C1 segment of cervical spinal cord (tissue), 14 donors: ENCODE measurements around the gene NLRP9.

Experiments
- DNase-seq, 14 donors: peaks; one replicate each; lab custom pipeline; 2025; lab: John Stamatoyannopoulos, UW

NLRP9 gene

DNA sequence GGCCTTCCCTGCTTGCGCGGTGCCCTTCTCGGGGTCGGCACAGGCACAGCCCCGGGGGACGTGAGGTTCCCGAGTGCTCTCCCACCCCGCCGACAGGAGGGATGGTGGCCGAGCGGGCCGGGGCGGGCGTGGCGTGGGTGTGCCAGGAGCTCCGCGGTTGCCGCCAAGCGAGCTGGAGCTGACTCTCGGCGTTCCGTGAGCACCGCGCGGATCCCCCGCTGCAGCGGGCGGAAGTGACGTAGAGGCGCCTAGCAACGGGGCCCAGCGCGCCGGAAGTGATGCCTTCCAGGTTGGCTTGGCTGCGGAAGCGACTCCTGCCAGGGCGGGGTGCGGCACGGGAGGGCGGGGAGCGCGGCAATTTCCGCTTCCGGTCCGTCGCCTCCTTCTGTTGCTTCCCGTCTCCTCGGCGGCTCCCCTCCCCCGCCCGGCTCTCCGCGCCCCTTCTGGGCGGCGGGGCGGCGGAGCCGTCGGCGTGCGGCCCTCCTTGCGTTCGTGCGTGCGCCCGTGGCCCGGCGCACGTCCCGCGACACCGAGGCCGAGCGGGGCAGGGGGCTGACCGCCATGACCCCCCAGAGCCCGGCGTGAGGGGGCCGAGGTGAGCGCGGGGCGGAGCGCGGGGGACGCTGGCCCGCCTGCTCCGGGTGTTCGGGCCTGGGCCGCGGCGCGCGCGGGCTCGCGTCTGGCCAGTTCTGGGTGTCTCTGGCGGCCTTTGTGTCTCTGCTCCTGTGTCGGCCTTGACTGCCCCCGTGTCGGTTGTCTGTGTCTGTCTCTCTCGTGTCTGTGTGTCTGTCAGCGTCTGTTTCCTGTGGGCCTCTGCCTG is 63.2 kb downstream of the NLRP9 start, which contains the start of gene EPN1:
TSS of gene EPN1 (plus strand) at position 386 of the 820 bp plus-strand sequence. CDS start 3,402 bp downstream, outside the sequence.
- peak; percentile 51 to 95 (median 90) for DNase-seq

DNA sequence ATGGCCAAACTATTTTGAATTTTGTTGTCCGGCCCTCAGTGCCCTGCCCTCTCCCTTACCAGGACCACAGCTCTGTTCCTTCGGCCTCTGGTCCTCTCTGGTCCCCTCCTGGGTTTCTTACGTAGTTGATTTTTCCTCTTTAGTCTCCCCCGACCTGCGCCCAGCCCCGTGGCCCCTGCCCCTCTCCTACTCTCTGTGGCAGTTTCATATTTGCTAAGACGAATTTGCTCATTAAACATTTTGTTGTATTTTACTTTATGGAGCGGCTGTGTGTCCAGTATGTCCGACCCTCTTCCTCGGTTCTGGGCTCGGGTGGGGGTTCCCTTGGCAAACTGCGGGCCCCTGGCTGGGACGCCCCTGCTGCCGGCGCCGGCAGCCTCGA is 63.8 kb downstream of the NLRP9 start:
- no peak for DNase-seq

DNA sequence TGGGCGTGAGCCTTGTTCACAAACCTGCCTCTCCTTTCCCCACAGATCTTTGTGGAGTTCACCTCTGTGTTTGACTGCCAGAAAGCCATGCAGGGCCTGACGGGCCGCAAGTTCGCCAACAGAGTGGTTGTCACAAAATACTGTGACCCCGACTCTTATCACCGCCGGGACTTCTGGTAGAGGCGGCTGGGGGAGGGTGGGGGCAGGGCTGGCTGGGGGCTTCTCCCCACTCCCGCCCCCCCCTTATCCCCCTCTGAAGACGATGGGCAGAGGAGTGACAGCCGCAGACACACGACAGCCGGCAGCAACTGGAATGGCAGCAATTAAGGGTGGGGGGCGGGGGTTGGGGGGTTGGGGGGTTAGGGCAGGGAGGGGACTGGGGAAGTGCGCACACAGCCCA is 64.3 kb downstream of the NLRP9 start:
- DNase-seq: no peak

DNA sequence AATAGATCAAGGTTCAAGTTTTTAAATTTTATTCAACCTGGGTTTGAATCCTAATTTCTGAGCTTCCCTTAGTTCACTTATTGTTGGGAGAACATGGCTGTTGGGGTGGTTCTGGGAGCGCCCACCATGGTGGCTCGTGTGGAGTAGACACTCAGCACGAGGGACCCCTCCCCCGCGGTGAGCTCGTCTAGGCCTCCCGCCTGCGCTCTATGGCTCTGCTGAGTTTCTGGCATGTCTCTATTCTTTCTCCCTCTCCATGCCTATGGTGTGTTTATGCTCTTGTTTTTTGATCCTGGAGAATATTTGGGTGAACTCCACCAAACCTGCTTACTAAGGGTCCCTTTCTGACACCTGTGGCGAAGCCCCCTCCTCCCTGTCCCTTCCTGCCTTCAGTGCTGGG is 64.7 kb downstream of the NLRP9 start:
- DNase-seq: no peak

DNA sequence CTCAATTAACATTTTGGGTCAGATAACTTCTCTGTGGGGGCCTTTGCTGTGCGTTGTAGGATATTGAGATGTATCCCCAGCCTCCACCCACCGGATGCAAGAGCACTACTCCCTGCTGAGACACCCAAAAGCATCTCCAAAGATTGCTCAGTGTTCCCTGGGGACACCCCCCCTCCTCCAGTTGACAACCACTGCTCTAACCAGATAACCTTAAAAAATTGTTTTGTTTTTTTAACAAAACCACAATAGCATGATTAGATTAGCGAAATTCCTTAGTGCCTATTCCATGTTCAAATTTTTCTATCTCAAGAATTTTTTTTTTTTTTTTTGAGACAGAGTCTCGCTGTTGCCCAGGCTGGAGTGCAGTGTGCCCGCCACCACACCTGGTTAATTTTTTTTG is 65.8 kb downstream of the NLRP9 start:
- no peak for DNase-seq

DNA sequence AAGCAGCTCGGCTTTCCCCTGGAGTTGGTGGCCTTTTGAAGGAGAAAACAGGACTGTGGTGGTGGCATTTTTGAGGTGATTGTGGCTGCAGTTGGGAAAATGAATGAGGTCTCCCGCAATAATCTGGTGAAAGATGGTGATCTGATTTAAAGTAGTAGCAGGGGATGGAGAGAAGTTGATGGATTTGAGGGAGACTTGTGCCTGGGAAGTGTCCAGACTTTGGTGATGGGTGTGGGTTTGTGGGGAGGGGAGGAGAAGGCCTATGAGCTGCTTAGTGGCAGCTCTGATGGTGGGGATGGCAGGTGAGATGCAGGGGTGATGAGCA is 67.2 kb downstream of the NLRP9 start:
- no peak for DNase-seq

DNA sequence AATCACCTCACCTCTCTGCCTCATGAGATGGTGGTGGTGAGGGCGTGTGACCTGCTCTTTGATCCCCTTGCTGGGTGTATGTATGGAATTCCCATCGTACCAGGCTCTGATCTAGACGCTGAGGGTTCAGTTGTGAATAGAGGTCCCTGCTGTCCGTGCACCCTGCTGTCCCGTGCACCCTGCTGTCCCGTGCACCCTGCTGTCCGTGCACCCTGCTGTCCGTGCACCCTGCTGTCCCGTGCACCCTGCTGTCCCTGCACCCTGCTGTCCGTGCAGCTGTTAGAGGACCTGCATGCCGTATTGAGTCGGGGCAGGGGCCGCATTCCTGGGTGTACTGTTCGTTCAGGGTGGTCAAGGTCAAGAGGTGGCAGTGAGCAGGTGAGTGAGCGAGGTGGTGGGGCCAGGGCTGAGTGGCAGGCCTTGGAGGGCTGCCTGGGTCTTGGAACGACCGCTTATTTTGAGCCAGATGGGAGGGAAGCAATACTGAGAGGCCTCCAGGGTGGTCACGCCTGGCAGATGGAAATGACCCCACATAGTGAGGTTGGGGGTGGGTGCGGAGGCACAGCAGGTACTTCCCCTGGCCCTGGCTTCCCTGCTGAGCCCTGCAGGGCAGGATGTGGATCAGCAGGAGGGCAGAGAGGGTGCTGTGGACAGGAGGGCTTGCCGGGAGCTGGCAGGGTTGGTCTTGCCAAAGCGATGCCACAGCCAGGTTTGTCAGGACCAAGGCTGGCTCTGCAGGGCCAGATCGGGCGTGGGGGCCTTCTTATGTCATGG is 67.7 kb downstream of the NLRP9 start:
- peak in 8 of 14 donors; percentile 2 to 46 (median 12) for DNase-seq

DNA sequence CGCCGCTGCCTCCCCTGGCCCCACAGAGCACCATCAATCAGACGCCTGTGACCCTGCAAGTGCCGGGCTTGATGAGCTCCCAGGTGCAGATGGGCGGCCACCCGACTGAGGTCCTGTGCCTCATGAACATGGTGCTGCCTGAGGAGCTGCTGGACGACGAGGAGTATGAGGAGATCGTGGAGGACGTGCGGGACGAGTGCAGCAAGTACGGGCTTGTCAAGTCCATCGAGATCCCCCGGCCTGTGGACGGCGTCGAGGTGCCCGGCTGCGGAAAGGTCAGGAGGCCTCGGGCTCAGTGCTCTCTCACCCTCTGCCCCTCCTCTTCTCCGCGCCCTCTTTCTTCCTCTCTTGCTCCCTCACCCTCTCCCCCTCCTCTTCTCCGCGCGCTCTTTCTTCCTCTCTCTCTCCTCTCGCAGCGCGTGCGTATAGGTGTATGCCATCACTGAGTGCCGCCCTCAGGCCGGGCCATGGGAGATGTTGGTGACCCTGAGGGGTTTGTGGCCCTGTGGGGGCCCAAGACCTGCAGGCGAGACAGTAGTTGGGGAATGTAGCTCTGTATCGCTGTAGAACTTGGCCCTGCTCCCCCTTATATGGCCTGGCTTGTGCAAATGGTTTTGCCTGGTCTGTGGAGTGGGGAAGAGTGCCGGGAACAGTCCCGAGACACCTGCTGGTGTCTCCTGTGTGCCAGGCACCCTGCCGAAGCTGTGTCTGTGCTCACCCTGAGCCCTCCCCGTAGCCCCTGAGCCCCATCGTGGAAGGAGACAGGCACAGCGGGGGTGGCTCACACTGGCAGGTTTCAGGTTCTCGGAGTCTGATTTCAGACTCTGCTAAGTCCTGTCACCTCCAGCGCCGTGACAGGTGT is 68.6 kb downstream of the NLRP9 start:
- no peak for DNase-seq

DNA sequence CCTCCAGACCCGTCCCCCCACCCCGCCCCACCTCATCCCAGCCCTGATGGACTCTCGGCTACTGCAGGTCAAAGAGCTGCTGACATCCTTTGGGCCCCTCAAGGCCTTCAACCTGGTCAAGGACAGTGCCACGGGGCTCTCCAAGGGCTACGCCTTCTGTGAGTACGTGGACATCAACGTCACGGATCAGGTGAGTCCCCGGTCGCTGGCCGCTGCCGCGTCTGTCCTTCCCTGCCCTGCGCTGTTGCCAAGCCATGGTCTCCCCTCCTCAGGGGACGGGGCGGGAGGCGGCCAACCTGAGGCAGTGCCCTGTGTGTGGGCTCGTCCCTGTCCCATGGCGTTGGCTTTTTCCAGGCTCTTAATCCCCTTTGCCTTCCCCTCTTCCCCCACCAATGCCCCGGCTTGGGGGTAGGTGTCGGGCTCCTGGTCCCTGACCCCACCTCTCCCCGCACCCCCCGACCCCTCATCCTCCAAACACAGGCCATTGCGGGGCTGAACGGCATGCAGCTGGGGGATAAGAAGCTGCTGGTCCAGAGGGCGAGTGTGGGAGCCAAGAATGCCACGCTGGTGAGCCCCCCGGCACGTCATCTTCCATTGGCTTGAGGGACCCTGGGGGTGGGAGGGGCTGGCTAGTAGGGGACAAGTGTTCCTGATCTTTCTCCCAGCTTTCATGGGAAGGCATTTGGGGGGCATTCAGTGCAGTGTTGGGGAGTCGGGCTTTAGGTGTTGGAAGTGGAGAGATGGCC is 69.4 kb downstream of the NLRP9 start:
- no peak for DNase-seq

DNA sequence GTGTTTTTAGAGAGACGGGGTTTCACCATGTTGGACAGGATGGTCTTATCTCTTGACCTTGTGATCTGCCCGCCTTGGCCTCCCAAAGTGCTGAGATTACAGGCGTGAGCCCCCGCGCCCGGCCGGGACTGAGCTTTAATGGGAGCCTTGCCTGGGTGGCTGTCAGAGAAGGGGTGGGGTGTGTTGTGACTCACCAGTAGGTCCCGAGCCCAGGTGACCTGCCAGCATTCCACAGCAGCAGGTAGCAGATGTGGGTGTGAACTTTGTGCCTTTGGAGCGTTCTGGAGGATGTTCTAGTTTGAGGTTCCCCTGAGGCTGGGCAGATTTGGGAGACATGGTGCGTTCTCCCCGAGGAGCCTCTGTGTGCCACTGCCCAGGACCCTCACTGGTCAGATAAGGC is 70.2 kb downstream of the NLRP9 start:
- DNase-seq: no peak

DNA sequence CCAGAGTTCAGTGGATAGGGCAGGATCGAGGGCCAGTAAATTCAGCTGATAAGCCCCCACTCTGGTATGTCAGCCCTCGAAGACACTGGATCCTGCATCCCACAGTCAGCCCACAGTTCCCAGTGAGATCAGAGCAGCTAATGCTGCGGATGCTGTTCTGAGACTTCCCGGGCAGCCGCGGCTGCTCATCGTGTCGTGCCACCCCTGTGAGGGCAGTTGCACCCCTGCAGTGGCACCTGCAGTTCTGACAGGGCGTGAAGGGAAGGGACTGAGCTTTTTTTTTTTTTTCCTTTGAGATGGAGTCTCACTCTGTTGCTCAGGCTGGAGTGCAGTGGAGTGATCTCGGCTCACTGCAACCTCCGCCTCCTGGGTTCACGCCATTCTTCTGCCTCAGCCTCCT is 70.7 kb downstream of the NLRP9 start:
- no peak for DNase-seq

DNA sequence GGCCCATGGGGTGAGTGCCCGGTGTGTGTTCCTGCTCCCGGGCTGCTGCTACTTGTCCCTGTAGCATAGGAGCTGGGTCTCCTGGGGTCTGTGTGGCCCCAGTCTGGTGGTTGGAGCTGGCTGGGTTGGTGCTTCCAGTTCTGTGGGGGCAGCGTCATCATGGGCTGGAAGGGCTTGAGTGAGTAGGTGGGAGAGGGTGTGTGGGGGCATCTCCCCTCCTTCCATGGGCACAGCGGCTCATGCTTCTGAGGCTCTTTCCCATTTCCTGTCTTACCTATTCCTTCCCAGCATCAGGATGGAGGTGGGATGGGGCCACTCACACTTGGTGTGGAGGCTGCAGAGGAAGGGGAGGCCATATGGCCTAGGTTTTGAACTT is 71.2 kb downstream of the NLRP9 start:
- DNase-seq: no peak

DNA sequence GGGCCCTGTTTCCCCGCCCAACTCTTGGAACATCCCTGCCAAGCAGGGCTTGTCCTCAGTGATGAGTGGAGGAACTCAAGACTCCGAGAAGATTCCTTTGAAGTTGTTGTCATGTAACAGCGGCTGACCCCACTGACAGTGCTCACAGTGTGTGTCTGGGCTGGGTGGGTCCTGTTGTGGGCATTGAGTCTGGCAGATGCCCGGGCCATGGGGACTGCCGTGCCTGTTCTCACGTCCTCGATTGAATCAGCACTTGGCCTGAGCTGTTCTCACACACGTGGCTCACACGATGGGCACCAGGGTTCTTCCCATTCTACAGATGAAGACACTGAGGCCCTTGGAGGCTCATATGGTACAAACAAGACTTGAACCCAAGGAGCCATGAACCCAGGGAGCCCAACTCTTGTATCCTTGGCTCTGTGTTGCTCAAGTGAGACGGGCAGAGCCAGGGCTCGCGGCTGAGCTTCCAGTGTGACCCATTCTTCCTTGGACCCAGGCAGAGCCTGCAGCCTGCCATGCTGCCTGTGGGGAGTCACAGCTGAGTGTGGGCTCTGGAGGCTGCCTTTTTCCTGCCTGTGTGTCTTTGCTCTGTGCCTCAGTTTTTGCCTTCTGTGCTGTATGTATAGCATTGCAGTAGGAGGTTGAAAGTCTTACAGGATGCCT is 71.7 kb downstream of the NLRP9 start:
- no peak for DNase-seq

DNA sequence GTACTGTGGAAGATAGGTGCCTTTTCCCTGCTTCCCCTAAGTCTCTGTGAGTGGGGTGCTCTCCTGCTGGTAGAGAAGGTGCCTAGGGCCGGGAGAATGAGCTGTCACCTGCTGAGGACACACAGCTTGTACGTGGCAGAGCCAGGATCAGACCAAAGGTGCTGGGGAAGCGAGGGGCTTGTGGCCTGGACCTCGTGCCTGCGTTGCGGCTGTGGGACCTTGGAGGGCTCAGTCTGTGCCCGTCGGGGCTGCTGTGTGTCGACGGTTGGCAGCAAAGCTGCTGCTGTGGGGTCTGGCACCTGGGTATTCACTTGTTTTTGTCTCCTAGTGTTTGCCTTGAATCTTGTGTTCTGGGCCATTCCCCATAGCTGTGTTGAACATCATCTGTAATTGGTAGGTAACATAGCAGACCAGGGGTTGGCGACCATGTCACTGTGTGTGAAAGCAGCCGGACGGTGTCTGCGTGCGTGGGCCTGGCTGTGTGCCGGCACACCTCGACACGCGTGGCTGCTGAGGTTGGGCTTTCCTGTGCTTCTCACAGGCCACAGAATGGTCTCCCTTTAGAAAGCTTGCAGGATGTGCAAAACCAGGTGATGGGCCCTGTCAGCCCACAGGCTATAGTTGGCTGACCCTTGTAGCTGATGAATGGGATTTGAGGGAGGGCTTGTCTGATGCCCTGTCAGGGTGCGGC is 74.2 kb downstream of the NLRP9 start:
- DNase-seq: no peak

DNA sequence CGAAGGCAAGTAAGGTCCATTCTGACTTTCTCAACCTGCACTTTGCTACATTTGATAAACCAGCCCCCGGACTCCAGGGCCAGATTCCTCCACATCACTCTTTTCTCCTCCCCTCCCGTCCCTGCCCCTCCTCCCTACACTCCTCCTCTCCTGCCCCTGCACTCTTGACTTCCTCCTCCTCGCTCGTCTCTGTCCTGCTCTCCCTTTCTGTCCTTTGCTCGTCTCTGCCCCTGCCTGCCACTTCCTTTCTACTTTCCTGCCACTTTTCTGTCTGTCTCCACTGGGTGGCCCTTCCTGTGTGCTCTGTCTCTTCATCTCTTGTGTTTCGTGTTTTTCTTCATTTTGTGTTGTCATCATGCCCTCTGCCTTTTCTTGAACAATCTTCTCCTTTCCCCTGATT is 76.4 kb downstream of the NLRP9 start:
- no peak for DNase-seq

DNA sequence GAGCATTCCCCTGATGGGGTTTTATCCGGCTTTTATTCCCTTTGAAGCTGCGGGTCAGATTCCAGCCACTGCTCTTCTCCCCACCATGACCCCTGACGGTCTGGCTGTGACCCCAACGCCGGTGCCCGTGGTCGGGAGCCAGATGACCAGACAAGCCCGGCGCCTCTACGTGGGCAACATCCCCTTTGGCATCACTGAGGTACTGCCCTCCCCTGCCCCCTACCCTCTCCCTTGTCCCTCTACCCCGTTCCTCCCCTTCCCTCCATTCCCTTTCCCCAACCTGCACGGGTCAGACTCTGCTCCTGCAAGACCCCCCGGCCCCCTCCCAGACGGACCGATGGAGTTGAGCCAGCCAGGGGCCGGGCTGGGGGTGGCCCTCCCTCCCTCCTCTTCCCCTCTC is 77.2 kb downstream of the NLRP9 start:
- no peak for DNase-seq

DNA sequence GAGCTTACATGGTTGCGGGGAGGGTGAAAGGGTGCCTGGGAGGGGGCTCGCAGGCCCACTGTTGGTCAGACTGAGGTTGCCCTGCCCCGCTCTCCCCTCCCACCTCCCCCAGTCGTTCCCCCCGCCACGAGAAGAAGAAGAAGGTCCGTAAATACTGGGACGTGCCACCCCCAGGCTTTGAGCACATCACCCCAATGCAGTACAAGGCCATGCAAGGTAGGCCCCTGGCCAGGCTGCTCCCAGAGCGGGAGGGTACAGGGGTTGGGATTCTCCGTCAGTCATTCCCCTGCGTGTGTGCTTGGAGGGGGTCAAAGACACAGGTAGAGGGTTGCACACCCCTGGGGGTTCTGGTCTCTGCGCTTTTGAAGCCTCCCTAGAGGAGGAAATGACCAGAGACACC is 77.8 kb downstream of the NLRP9 start:
- no peak for DNase-seq

DNA sequence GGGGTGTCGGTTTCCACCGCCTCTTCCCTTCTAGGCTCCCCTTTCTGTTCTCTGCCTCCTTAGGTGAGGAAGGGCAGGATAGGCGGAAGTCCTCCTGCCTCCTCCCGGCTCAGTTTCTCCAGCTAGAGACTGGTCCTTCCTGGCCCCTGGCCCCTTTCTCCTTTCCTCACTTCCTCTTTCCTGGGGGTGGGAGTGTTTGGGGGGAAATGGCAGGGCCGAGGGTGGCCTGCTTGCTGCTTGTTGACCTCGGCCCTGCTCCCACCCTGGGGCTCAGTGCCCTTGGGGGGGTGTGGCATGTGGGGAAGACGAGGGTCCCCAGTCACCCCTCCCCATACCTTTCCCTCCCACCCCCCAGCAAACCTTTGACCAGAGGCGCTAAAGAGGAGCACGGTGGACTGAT is 78.4 kb downstream of the NLRP9 start:
- no peak for DNase-seq

DNA sequence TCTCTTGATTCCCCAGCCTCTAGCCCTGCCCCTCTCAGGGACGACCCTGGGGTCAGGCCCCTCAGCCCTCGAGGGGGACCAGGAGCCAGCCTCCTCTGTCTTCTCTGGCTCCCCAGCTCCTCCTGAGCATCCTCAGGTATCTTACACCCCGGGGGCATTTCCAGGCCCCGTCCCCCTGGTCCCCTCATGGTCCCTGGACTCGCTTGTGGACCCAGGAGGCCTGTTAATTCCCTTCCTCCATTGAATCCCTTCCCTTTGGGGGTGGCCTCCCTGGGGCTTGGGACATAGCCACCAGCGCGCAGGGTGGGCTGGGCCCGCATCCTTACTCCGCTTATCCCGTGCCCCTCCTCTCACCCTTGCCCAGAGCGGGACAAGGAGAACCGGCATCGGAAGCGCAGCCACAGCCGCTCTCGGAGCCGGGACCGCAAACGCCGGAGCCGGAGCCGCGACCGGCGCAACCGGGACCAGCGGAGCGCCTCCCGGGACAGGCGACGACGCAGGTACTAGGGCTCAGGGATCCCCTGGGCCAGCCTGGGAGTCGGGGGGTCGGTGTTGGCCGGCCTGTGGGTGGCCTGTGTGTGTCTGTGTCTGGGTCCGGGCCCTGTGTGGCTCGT is 79.2 kb downstream of the NLRP9 start:
- no peak for DNase-seq
